Lower leg skin (tissue), 3 donors: ENCODE results near the gene CTRB1.

Experiments used
- POLR2A ChIP-seq, 2 donors: fragments of 450-650 bp; IDR thresholded peaks; one replicate each; pipeline ENCODE4 v1.6.1; 2016 to 2017; ENCODE audit warnings: antibody characterized with exemption in 2 of 2, mild to moderate bottlenecking in 1 of 2, moderate library complexity in 1 of 2
- TF ChIP-seq, protein P1 (sequence below), 3 donors: fragments of 450-650 bp; IDR thresholded peaks; one replicate each; pipeline ENCODE4 v1.5.1; 2016; ENCODE audit warnings: antibody characterized with exemption in 3 of 3, mild to moderate bottlenecking in 3 of 3, moderate library complexity in 2 of 3

GRCh38 chr16:75239542-75240122 lies 20.8 kb downstream of the CTRB1 start:
- no peak for TF ChIP-seq POLR2A (IDR thresholded peaks at IDR 0.05)
- TF ChIP-seq, protein P1, sequence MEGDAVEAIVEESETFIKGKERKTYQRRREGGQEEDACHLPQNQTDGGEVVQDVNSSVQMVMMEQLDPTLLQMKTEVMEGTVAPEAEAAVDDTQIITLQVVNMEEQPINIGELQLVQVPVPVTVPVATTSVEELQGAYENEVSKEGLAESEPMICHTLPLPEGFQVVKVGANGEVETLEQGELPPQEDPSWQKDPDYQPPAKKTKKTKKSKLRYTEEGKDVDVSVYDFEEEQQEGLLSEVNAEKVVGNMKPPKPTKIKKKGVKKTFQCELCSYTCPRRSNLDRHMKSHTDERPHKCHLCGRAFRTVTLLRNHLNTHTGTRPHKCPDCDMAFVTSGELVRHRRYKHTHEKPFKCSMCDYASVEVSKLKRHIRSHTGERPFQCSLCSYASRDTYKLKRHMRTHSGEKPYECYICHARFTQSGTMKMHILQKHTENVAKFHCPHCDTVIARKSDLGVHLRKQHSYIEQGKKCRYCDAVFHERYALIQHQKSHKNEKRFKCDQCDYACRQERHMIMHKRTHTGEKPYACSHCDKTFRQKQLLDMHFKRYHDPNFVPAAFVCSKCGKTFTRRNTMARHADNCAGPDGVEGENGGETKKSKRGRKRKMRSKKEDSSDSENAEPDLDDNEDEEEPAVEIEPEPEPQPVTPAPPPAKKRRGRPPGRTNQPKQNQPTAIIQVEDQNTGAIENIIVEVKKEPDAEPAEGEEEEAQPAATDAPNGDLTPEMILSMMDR (IDR thresholded peaks at IDR 0.05): no peak
